Neural cell (in vitro differentiated cells): ENCODE data around the gene RIMS1. TPM values are rescaled to one million over a fixed set of nuclear protein-coding genes. Genes with fewer than 3 reads are reported as not detected.

ENCODE experiments used
- H2AFZ ChIP-seq: fragments of 200-600, 300-800 bp; sonication (generic), shearing (Covaris generic); 2 replicates; pipeline ENCODE4 v1.6.0; 2014; ENCODE audit warnings: low read depth, mild to moderate bottlenecking, antibody characterized with exemption, low read length, moderate library complexity
- H3F3A ChIP-seq: fragments of 200-600 bp; shearing (Covaris generic); 2 replicates; pipeline ENCODE4 v1.6.1; 2016; ENCODE audit warnings: mild to moderate bottlenecking, moderate library complexity, mixed read lengths, antibody characterized with exemption, low read length; ENCODE audit not compliant: insufficient read depth, poor library complexity, severe bottlenecking
- H3K27ac ChIP-seq: fragments of 200-600, 300-800 bp; sonication (generic), shearing (Covaris generic); 2 replicates; pipeline ENCODE4 v1.5.1; 2014; ENCODE audit warnings: mild to moderate bottlenecking, low read length, moderate library complexity
- H3K27me3 ChIP-seq: fragments of 300-800, 200-600 bp; sonication (generic), shearing (Covaris generic); 2 replicates; pipeline ENCODE4 v1.6.0; 2014; ENCODE audit warnings: mild to moderate bottlenecking, low read depth, low read length, moderate library complexity; ENCODE audit not compliant: insufficient read depth
- H3K36me3 ChIP-seq: fragments of 300-800, 200-600 bp; sonication (generic), shearing (Covaris generic); 2 replicates; pipeline ENCODE4 v1.5.1; 2014; ENCODE audit warnings: mild to moderate bottlenecking, antibody characterized with exemption, low read length, moderate library complexity; ENCODE audit not compliant: insufficient read depth
- H3K4me2 ChIP-seq: fragments of 300-800, 200-600 bp; sonication (generic), shearing (Covaris generic); 2 replicates; pipeline ENCODE4 v1.6.0; 2014; ENCODE audit warnings: mild to moderate bottlenecking, low read length
- H3K4me3 ChIP-seq: fragments of 300-800, 200-600 bp; sonication (generic), shearing (Covaris generic); 2 replicates; pipeline ENCODE4 v1.5.1; 2014; ENCODE audit warnings: mild to moderate bottlenecking, low read length, moderate library complexity
- H3K79me2 ChIP-seq: fragments of 200-600 bp; shearing (Covaris generic); replicated peaks from 2 replicates; pipeline ENCODE4 v1.6.0; 2014; ENCODE audit warnings: mild to moderate bottlenecking, low read length, moderate library complexity; ENCODE audit not compliant: insufficient read depth
- H3K9ac ChIP-seq: fragments of 300-800, 200-600 bp; sonication (generic), shearing (Covaris generic); 2 replicates; pipeline ENCODE4 v1.6.1; 2016; ENCODE audit warnings: mild to moderate bottlenecking, low read length, mixed read lengths
- H3K9me2 ChIP-seq: fragments of 200-600 bp; shearing (Covaris generic); 2 replicates; pipeline ENCODE4 v1.6.1; 2016; ENCODE audit warnings: mild to moderate bottlenecking, low read length, mixed read lengths; ENCODE audit not compliant: insufficient read depth
- H3K9me3 ChIP-seq: fragments of 200-600, 300-800 bp; sonication (generic), shearing (Covaris generic); 2 replicates; pipeline ENCODE4 v1.6.1; 2016; ENCODE audit warnings: mild to moderate bottlenecking, mixed run types, low read length, moderate library complexity, mixed read lengths
- H4K20me1 ChIP-seq: fragments of 200-600 bp; shearing (Covaris generic); 2 replicates; pipeline ENCODE4 v1.6.1; 2016; ENCODE audit warnings: mild to moderate bottlenecking, mixed run types; ENCODE audit not compliant: insufficient read depth
- CTCF ChIP-seq: fragments of 450-650 bp; IDR thresholded peaks from 2 replicates; pipeline ENCODE4 v1.5.1; 2014; ENCODE audit warnings: antibody characterized with exemption, mild to moderate bottlenecking, moderate library complexity; ENCODE audit not compliant: poor library complexity, severe bottlenecking
- EP300 ChIP-seq: fragments of 450-650 bp; conservative IDR thresholded peaks from 2 replicates; pipeline ENCODE4 v1.6.1; 2014; ENCODE audit warnings: antibody characterized with exemption, mild to moderate bottlenecking, moderate library complexity; ENCODE audit not compliant: poor library complexity, severe bottlenecking
- EZH2 ChIP-seq: fragments of 200-600, 300-800 bp; shearing (Covaris generic), sonication (generic); IDR thresholded peaks from 2 replicates; pipeline ENCODE4 v1.6.1; 2014; ENCODE audit warnings: antibody characterized with exemption, low read length, borderline replicate concordance, mild to moderate bottlenecking; ENCODE audit not compliant: insufficient read depth, poor library complexity, severe bottlenecking
- POLR2AphosphoS5 ChIP-seq: IDR thresholded peaks from 2 replicates; pipeline ENCODE4 v1.6.1; 2012
- RAD21 ChIP-seq: fragments of 450-650 bp; conservative IDR thresholded peaks from 2 replicates; pipeline ENCODE4 v1.6.1; 2014; ENCODE audit warnings: antibody characterized with exemption, mild to moderate bottlenecking, moderate library complexity
- REST ChIP-seq: IDR thresholded peaks from 2 replicates; pipeline ENCODE4 v1.6.1; 2012; ENCODE audit warnings: borderline replicate concordance
- SMC3 ChIP-seq: fragments of 450-650 bp; conservative IDR thresholded peaks from 2 replicates; pipeline ENCODE4 v1.6.1; 2014; ENCODE audit warnings: antibody characterized with exemption, mild to moderate bottlenecking, moderate library complexity; ENCODE audit not compliant: poor library complexity
- polyA plus RNA-seq: library from polyadenylated mRNA; depleted of rRNA; stranded (reverse); fragments of >200 nt; gene quantifications from 2 replicates; pipeline ENCODE4 v1.2.3, GENCODE V29; 2014

The RIMS1 gene
- polyA plus RNA-seq, 1 donor from 2014 or later = 17.8 TPM

GRCh38 chr6:72374857-72375256 is 488.5 kb downstream of the RIMS1 start:
- H3K36me3 ChIP-seq = no peaks in the 10 kb centered on the region
- H3K4me2 ChIP-seq = no peak overlapping the region
- H2AFZ ChIP-seq = no peak overlapping the region
- H3K27ac ChIP-seq = no peak overlapping the region
- no peaks in the 10 kb centered on the region for H3K9me2 ChIP-seq
- H3F3A ChIP-seq = no peaks in the 10 kb centered on the region
- no peaks in the 10 kb centered on the region for H4K20me1 ChIP-seq
- H3K4me3 ChIP-seq = no peak overlapping the region
- no peaks in the 10 kb centered on the region for H3K27me3 ChIP-seq
- H3K79me2 ChIP-seq = no peaks in the 10 kb centered on the region
- no peak for TF ChIP-seq SMC3
- no peak for TF ChIP-seq CTCF
- no peaks in the 10 kb centered on the region for H3K9me3 ChIP-seq
- no peak overlapping the region for H3K9ac ChIP-seq

- no peak overlapping the region for H3K4me2 ChIP-seq
- H3K27me3 ChIP-seq = no peaks in the 10 kb centered on the region
- H3K9me3 ChIP-seq = no peaks in the 10 kb centered on the region
- no peak overlapping the region for H3K27ac ChIP-seq
- H2AFZ ChIP-seq = no peak overlapping the region
- TF ChIP-seq REST (no peak), POLR2AphosphoS5 (no peak), EP300 (no peak), SMC3 (no peak), EZH2 (no peak), CTCF (no peak), RAD21 (no peak)
- no peak overlapping the region for H3K4me3 ChIP-seq
- H3K9ac ChIP-seq = no peak overlapping the region
- no peaks in the 10 kb centered on the region for H3F3A ChIP-seq
- no peaks in the 10 kb centered on the region for H3K79me2 ChIP-seq
- H3K9me2 ChIP-seq = no peaks in the 10 kb centered on the region
- H4K20me1 ChIP-seq = no peaks in the 10 kb centered on the region
- no peaks in the 10 kb centered on the region for H3K36me3 ChIP-seq
These were observed 490.4 kb downstream of the RIMS1 start for GRCh38 chr6:72376736-72377135.
